Right forelimb (tissue), 1 donor: Measurements from ENCODE around the gene CYP2D6.
"Not testable (repeated sequence)": the region's sequence is repeated elsewhere in the genome, so short reads cannot be mapped to it uniquely, and the experiment has no call there.

ENCODE experiments used
- DNase-seq: peaks from one replicate; pipeline ENCODE4 v3.0.0-alpha.2; 2018

The CYP2D6 gene

GRCh38 chr22:42130639-42131431 is at the start of gene CYP2D6:
Gene CYP2D6, minus strand, starts transcription at chr22:42130810. Its CDS starts 19 bp downstream, at chr22:42130791.
- DNase-seq = not testable (repeated sequence)

DNA sequence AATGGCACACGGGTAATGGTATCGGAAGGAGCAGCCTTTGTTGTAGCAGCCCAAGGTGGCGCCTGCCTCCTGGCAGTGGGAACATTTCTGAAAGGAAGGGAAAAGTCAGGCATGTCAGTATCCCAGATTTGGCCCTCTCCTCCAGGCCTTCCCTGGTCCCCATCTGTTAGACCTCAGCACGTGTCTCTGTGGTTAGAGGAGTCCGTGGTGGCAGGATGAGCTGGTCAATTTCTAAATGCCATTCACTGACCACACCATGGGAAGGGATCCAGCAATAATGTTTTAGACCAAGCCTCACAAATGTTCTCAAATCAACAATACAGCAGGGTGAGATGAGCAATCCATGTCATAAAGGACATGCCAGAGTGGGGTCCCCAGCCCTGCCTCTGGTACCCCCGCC is 49.0 kb upstream of the CYP2D6 start:
- DNase-seq = no peak

- DNase-seq = no peak
These were observed 48.4 kb upstream of the CYP2D6 start for GRCh38 chr22:42178910-42179519.

DNA sequence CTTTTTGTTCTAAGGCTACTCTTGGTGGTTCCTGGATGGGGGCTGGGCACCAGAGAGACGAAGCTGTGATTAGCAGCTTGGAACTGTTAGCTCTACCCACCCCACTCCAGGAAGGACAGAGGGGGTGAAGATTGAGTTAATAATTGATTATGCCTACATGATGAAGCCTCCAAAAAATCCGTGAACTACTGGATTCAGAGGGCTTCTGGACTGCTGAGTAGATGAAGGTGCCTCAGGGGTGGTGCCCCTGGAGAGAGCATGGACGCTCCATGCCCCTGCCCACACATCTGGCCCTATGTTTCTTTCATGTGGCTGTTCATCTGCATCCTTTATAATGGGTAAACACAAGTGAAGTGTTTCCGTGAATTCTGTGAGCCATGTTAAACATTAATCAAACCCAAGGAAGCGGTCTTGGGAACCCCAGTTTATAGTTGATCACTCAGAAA is 47.3 kb upstream of the CYP2D6 start:
- no peak for DNase-seq

- no peak for DNase-seq
These were observed 45.8 kb upstream of the CYP2D6 start for GRCh38 chr22:42176255-42176915.

GRCh38 chr22:42174062-42174461 is 43.5 kb upstream of the CYP2D6 start:
- no peak for DNase-seq

DNA sequence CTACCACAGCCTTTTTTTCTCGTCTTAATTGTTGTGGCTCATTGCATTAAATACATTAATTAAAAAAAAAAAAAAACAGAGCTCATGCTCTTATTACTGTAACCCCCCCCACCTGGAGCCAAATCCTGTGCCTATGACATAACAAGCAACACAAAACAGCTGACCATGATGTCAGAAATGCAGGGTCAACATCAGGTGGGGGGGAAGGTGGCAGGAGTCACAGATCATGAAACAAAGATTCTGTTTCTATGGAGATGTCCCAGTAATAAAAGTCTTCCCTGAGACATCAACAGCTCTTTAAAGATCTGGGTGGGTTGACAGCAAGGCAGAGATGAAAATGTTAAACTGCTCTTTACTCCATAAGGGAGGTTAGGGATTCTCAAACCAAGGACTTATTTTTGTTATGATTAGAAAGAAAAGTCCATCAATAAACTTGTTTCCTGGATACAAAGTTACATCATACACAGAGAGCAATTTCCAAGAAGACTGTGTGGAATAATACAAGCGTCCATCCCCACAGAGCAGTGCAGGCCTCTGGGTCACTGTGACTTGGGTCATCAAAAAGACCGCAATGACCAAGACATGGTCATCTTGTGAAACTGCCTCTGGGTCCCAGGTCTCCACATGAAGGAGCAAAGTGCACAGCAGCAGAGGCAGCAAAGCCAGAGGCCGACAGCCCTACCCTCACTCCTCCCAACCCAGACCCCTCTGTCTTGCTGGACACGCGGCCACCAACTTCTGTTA is 42.7 kb upstream of the CYP2D6 start:
- DNase-seq = no peak

DNA sequence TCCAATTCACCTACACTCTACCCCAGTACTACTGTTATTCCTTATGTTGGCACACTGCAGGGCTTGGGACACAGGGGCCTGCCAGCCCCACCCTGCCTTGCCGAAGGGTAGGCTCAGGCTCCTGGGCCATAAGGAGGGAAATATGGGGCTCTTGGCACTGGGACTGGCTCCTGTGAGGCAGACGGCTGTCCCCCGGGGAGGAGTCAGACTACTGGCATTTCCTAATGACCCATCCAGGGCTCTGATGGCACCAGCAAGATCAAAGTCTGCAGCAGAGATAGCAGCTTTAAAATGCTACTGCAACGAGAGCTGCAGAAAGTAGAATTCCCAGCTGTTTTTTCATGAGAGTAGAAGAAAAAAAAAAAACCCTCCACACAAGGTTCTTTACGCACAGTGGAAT is 42.2 kb upstream of the CYP2D6 start:
- DNase-seq = no peak

DNA sequence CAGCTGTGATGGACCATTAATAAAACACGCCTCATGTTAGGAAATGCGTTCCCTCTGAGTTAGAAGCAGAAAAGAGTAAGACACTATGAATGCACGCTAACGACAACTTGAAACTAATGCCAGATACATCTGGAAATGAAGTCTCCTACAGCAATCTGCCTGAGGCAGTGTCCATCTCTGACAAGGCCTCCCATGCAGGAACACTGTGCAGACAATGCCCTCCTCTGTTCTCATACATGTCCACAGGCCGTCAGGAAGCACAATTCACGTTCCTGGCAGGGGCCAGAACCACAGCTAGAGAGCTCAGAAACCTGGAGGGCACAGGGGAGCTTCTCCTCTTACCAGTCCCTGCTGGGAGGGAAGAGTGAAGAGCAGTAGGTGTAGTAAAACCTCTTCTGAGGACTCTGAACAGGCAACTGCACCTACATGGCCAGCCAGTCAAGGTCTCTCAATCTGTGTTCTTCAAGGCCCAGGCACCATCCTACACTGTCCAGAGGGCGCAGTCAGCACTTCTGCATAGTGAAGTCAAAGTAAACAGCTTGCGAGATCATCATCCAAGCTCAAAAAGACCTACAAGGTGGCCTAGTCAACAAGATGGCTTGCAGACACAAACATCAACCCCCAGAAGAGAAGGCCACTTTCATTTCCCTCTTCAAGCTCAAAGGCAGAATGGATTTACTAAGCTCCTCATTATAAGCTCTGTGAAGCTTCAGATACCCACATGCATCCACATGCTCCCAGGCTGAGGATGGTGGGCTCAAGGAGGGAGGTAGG is 41.5 kb upstream of the CYP2D6 start:
- no peak for DNase-seq

GRCh38 chr22:42171417-42171816 is 40.8 kb upstream of the CYP2D6 start:
- no peak for DNase-seq

DNA sequence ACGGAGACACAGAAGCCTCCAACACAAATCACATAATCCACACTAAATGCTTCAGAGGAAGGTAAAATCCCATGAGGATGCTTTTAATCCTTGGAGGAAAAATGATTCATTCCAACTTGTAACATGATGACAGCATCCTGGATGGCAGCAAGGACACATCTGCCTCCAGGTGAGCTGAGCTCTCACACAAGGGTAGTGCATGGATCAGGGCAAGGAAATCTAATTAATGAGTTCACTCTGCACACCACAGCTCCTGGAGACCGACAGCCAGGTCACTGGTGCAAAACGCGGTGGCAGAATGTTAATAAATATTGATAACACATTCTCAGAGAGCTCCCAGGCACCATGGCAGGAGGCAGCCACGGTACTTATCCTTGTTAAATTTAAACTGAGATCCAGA is 40.3 kb upstream of the CYP2D6 start:
- peak; percentile 19 for DNase-seq

GRCh38 chr22:42169055-42169469 is 38.5 kb upstream of the CYP2D6 start:
- DNase-seq = peak; percentile 86

DNA sequence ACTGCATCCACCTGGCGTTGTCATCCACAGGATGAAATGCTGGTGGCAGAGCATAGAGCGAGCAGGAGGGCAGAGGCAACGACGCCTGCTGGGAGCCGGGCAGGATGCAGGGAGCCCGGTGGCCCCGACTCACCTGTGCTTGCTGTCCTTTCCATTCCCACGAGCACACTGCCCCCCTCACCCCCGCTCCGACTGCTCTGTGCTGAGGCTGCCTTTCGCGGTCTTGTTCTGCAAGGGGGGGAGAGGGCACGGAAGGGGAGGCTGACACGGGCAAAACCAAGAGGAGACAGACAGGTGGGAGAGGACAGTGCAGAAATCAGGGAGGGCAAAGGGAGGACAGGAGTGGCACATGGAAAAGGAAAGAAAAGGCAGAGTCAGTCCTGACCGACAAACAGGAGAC is 37.9 kb upstream of the CYP2D6 start:
- no peak for DNase-seq

- no peak for DNase-seq
These were observed 36.5 kb upstream of the CYP2D6 start for GRCh38 chr22:42167066-42167465.

- peak; percentile 20 for DNase-seq
These were observed 34.3 kb upstream of the CYP2D6 start for GRCh38 chr22:42164901-42165300.

DNA sequence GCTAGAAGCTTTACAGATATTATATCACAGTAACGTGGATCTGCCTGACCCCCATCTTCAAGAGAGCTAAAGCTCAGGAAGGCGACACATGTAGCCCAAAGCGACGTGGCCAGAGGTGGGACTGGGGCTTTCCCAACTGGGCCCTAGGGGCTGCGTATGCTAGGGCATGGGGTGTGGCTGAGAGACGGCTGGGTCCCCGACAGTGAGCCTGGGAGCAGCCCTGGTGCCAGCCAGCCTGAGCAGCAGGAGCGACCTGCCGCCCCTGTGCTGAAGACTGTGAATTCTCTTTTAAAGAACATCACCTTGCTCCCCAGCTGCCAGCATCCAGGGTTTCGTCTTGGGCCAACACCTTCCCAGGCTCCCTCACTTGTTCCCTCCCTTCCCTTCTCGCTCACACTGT is 32.9 kb upstream of the CYP2D6 start:
- no peak for DNase-seq

GRCh38 chr22:42162728-42163489 is 32.3 kb upstream of the CYP2D6 start:
- DNase-seq = no peak

GRCh38 chr22:42160830-42161696 is 30.5 kb upstream of the CYP2D6 start:
- no peak for DNase-seq

GRCh38 chr22:42160251-42160650 is 29.6 kb upstream of the CYP2D6 start:
- no peak for DNase-seq

DNA sequence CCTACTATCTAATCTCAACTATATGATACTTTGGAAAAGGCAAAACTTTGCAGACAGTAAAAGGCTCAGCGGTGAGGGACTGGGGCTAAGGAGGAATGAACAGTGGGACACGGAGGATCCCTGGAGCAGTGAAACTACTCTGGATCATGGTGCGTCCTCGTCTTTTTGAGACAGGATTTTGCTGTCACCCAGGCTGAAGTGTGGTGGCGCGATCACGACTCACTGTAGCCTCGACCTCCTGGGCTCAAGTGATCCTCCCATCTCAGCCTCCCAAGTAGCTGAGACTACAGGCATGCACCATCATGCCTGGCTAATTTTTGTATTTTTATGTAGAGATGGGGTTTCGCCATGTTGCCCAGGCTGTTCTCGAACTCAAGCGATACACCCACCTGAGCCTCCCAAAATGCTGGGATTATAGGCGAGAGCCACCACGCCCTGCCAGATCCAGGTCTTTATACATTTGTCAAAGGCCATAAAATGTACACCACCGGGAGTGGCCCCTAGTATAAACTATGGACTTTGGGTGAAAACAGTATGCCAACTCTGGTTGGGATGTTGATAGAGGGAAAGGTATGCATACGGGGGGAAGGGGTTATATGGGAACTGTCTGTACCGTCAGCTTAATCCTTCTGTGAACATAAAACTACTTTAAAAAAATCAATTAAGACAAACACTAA is 28.0 kb upstream of the CYP2D6 start:
- no peak for DNase-seq
